Mammary epithelial cell (primary cell): ENCODE results near the gene KCNG4.

Experiments
- EZH2 ChIP-seq: IDR thresholded peaks from 2 replicates; pipeline ENCODE4 v1.6.1; 2012; ENCODE audit warnings: low read length, inconsistent platforms, borderline replicate concordance
- TF ChIP-seq, protein P1 (sequence below), 2 donors: IDR thresholded peaks in 1 of 2; conservative IDR thresholded peaks in 1 of 2; 2 replicates each; pipeline ENCODE4 v1.5.1; 2011 to 2012; ENCODE audit warnings: inconsistent platforms in 2 of 2, low read length in 2 of 2, mild to moderate bottlenecking in 2 of 2, control low read depth in 1 of 2, low read depth in 1 of 2; ENCODE audit not compliant: insufficient read depth in 1 of 2; ENCODE audit errors: extremely low read depth in 1 of 2

DNA sequence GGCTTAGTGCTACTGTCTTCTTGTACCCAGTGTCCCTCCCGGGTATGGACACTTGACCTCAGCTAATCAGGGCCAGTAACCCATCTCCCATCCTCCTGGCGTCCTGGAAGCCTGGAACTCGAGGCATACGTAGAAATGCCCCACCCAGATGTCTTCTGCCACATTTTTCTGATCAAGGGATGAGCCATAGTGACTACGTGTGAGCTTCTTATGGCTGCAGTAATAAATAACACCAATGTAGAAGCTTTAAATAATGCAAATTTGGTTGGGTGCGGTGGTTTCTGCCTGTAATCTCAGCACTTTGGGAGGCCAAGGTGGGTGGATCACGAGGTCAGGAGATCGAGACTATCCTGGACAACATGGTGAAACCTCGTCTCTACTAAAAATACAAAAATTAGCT, 3.0 kb upstream of the KCNG4 start:
- TF ChIP-seq, protein P1, sequence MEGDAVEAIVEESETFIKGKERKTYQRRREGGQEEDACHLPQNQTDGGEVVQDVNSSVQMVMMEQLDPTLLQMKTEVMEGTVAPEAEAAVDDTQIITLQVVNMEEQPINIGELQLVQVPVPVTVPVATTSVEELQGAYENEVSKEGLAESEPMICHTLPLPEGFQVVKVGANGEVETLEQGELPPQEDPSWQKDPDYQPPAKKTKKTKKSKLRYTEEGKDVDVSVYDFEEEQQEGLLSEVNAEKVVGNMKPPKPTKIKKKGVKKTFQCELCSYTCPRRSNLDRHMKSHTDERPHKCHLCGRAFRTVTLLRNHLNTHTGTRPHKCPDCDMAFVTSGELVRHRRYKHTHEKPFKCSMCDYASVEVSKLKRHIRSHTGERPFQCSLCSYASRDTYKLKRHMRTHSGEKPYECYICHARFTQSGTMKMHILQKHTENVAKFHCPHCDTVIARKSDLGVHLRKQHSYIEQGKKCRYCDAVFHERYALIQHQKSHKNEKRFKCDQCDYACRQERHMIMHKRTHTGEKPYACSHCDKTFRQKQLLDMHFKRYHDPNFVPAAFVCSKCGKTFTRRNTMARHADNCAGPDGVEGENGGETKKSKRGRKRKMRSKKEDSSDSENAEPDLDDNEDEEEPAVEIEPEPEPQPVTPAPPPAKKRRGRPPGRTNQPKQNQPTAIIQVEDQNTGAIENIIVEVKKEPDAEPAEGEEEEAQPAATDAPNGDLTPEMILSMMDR (conservative IDR thresholded peaks at IDR 0.05 in 1 of 2, IDR thresholded peaks at IDR 0.05 in 1 of 2; ENCODE audit: extremely low read depth in 1 of 2, insufficient read depth in 1 of 2, low read depth in 1 of 2, low read length in 2 of 2) = no peak
- TF ChIP-seq EZH2 = no peak
